ENCODE data around the gene GRK5. TPM values are rescaled to one million over a fixed set of nuclear protein-coding genes. Genes with fewer than 3 reads are reported as not detected.

Gene GRK5
- total RNA-seq, 2 donors from 2014 or later, result 85.3 to 90.2 TPM

DNA sequence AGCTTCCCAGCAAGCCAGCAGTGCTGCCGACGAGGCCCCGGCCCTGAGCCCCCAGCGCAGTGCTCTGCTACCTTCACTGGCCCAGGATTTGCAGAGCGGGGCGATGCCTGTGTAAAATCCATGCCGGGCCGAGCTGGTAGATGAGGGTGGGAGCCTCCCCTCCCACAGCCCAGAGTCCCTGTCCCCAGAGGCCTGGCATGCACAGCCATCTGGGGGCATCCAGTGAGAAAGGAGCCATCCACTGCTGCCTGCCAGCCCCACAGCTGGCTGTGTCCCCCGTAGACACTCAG lies 218.5 kb downstream of the GRK5 start:
- ATAC-seq (ENCODE audit: insufficient number of reproducible peaks, low FRiP score, low read depth), result no peak
- no peak for DNase-seq (ENCODE audit: low spot score)
- no peak overlapping the region for H3K27ac ChIP-seq
- TF ChIP-seq, protein P1, sequence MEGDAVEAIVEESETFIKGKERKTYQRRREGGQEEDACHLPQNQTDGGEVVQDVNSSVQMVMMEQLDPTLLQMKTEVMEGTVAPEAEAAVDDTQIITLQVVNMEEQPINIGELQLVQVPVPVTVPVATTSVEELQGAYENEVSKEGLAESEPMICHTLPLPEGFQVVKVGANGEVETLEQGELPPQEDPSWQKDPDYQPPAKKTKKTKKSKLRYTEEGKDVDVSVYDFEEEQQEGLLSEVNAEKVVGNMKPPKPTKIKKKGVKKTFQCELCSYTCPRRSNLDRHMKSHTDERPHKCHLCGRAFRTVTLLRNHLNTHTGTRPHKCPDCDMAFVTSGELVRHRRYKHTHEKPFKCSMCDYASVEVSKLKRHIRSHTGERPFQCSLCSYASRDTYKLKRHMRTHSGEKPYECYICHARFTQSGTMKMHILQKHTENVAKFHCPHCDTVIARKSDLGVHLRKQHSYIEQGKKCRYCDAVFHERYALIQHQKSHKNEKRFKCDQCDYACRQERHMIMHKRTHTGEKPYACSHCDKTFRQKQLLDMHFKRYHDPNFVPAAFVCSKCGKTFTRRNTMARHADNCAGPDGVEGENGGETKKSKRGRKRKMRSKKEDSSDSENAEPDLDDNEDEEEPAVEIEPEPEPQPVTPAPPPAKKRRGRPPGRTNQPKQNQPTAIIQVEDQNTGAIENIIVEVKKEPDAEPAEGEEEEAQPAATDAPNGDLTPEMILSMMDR (IDR thresholded peaks at IDR 0.05), result no peak
- H3K9me3 ChIP-seq, result no peaks in the 10 kb centered on the region
- no peaks in the 10 kb centered on the region for H3K27me3 ChIP-seq (replicated peaks; ENCODE audit: insufficient read depth)
- no peak overlapping the region for H3K4me3 ChIP-seq
- peaks cover 47% of the 10 kb centered on the region for H3K36me3 ChIP-seq
- H3K4me1 ChIP-seq (ENCODE audit: control insufficient read depth in 1 of 2, low read depth in 2 of 2), result peaks cover 14 to 42% of the 10 kb centered on the region in 2 donors

DNA sequence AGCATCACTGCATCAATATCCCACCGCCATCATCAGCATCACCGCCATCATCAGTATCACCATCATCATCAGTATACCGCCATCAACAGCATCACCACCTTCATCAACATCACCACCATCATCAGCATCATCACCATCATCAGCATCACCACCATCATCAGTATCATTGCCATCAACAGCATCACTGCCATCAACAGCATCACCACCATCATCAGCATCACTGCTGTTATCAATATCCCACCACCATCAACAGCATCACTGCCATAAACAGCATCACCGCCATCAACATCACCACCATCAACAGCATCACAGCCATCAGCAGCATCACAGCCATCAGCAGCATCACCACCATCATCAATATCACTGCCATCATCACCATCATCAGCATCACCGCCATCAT lies 219.3 kb downstream of the GRK5 start:
- Histone ChIP-seq H3K36me3 (peaks cover 45% of the 10 kb centered on the region), H3K27ac (no peak overlapping the region), H3K4me3 (no peak overlapping the region), H3K9me3 (no peaks in the 10 kb centered on the region), H3K4me1 (ENCODE audit: control insufficient read depth in 1 of 2, low read depth in 2 of 2) (peaks cover 13 to 33% of the 10 kb centered on the region in 2 donors), H3K27me3 (replicated peaks; ENCODE audit: insufficient read depth) (no peaks in the 10 kb centered on the region)
- TF ChIP-seq, protein P1 (IDR thresholded peaks at IDR 0.05), result no peak
- no peak for DNase-seq (ENCODE audit: low spot score)
- ATAC-seq (ENCODE audit: insufficient number of reproducible peaks, low FRiP score, low read depth), result no peak

DNA sequence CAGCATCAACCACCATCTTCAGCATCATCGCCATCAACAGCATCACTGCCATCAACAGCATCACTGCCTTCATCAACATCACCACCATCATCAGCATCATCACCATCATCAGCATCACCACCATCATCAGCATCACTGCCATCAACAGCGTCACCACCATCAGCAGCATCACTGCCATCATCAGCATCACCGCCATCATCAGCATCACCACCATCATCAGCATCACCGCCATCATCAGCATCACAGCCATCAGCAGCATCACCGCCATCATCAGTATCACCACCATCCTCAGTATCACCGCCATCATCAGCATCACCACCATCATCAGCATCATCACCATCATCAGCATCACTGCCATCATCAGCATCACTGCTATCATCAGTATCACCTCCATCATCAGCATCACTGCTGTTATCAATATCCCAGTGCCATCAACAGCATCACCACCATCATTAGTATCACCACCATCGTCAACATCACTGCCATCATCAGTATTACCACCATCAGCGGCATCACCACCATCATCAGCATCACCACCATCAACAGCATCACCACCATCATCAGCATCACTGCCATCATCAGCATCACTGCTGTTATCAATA lies 220.0 kb downstream of the GRK5 start:
- Histone ChIP-seq H3K27me3 (replicated peaks; ENCODE audit: insufficient read depth) (no peaks in the 10 kb centered on the region), H3K4me3 (no peak overlapping the region), H3K4me1 (ENCODE audit: control insufficient read depth in 1 of 2, low read depth in 2 of 2) (peaks cover 8 to 26% of the 10 kb centered on the region in 2 donors), H3K36me3 (peaks cover 50% of the 10 kb centered on the region), H3K27ac (no peak overlapping the region), H3K9me3 (no peaks in the 10 kb centered on the region)
- TF ChIP-seq, protein P1 (IDR thresholded peaks at IDR 0.05), result no peak
- no peak for ATAC-seq (ENCODE audit: insufficient number of reproducible peaks, low FRiP score, low read depth)
- no peak for DNase-seq (ENCODE audit: low spot score)

DNA sequence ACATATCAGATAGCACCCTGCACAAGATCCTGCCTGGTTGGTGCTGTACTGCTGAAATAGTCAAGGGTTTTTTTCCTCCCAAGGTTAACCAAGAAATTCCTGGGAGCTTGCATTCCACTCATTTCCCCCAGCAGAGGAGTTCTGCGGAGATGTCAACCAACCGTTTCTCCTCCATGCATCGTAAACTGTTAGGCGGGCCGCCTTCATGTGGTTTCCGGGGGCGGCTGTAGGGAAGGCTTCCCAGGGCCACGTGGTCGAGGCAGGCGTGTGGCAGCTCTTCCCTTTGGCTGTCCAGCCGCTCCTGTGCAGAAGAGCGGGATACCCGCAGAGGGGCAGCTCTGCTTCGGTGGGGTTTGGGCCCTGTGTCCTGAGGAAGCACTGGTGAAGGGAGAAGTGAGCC lies 221.4 kb downstream of the GRK5 start:
- no peaks in the 10 kb centered on the region for H3K27me3 ChIP-seq (replicated peaks; ENCODE audit: insufficient read depth)
- TF ChIP-seq, protein P1 (IDR thresholded peaks at IDR 0.05), result no peak
- peaks cover 0 to 12% of the 10 kb centered on the region in 2 donors for H3K4me1 ChIP-seq (ENCODE audit: control insufficient read depth in 1 of 2, low read depth in 2 of 2)
- H3K9me3 ChIP-seq, result no peaks in the 10 kb centered on the region
- H3K36me3 ChIP-seq, result peaks cover 64% of the 10 kb centered on the region
- no peak for DNase-seq (ENCODE audit: low spot score)
- H3K27ac ChIP-seq, result no peak overlapping the region
- ATAC-seq (ENCODE audit: insufficient number of reproducible peaks, low FRiP score, low read depth), result no peak
- no peak overlapping the region for H3K4me3 ChIP-seq

DNA sequence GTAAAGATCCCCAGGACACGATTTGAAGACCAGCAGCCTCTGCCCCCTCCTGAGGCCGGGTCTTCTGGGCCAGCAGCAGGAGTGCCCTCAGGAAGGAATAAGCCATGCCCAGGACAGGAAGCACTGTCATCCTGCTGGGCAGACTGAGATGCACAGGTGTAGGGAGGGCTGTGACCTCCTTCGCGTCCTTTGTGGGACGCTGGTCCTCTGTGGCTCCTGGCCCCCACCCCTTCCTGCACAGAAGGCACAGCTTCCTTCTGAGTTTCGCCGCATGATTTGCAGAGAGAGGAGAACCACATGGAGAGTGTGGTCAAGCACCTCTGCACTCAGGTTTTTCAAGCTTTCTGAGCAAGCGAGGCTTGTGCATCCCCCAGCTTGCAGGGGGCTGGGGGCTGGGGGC lies 222.4 kb downstream of the GRK5 start:
- no peaks in the 10 kb centered on the region for H3K9me3 ChIP-seq

More for the DNA sequence above, 222.4 kb downstream of the GRK5 start:
- H3K27me3 ChIP-seq (replicated peaks; ENCODE audit: insufficient read depth), result no peaks in the 10 kb centered on the region
- TF ChIP-seq, protein P1 (IDR thresholded peaks at IDR 0.05), result no peak
- ATAC-seq (ENCODE audit: insufficient number of reproducible peaks, low FRiP score, low read depth) (no peak), DNase-seq (ENCODE audit: low spot score) (no peak)
- H3K27ac ChIP-seq, result no peak overlapping the region
- H3K4me3 ChIP-seq, result no peak overlapping the region
- H3K4me1 ChIP-seq (ENCODE audit: control insufficient read depth in 1 of 2, low read depth in 2 of 2), result peaks cover 0 to 2% of the 10 kb centered on the region in 2 donors
- H3K36me3 ChIP-seq, result peaks cover 68% of the 10 kb centered on the region
